PC-9 (cell line): ENCODE measurements around the gene PLXNA1. TPM values are rescaled to one million over a fixed set of nuclear protein-coding genes. Genes with fewer than 3 reads are reported as not detected.

Experiments used
- BruUV-seq: library from RNA; stranded (reverse); fragments of 400-500 nt; replicated peaks from 2 replicates; lab custom pipeline; 2021; lab: Mats Ljungman, UMichigan
- CTCF ChIA-PET: fragments of 300-600 bp; sonication (Branson Sonifier 250); formaldehyde crosslinking; loops from one replicate; lab custom pipeline; 2022; ENCODE audit warnings: antibody characterized with exemption; lab: Charles Lee
- POLR2A ChIA-PET: fragments of 300-600 bp; sonication (Branson Sonifier 250); formaldehyde crosslinking; loops from one replicate; lab custom pipeline; 2022; ENCODE audit warnings: antibody characterized with exemption; ENCODE audit not compliant: unreplicated experiment; lab: Charles Lee
- DNase-seq, 2 experiments: peaks; one replicate each; pipeline versions ENCODE4 v3.0.0 to v3.0.0-alpha.2; 2015 to 2022; ENCODE audit warnings: mixed read lengths in 1 of 2
- H2AFZ ChIP-seq: fragments of 200-600 bp; sonication (generic); 2 replicates; pipeline ENCODE4 v1.8.1; 2017; ENCODE audit warnings: antibody characterized with exemption
- H3F3A ChIP-seq: fragments of 200-600 bp; sonication (generic); 2 replicates; pipeline ENCODE4 v1.8.1; 2017; ENCODE audit warnings: antibody characterized with exemption, mild to moderate bottlenecking, low read depth; ENCODE audit not compliant: insufficient read depth
- H3K27ac ChIP-seq: fragments of 200-600 bp; sonication (generic); 2 replicates; pipeline ENCODE4 v1.6.1; 2016; ENCODE audit warnings: mixed run types
- H3K27me3 ChIP-seq: fragments of 200-600 bp; sonication (generic); 2 replicates; pipeline ENCODE4 v1.6.1; 2016; ENCODE audit warnings: low read depth, mixed run types; ENCODE audit not compliant: insufficient read depth
- H3K36me3 ChIP-seq: fragments of 200-600 bp; sonication (generic); 2 replicates; pipeline ENCODE4 v1.6.1; 2016; ENCODE audit warnings: low read depth, mixed run types
- H3K4me1 ChIP-seq: fragments of 200-600 bp; sonication (generic); replicated peaks from 2 replicates; pipeline ENCODE4 v1.6.1; 2016; ENCODE audit warnings: mixed run types; ENCODE audit not compliant: insufficient read depth
- H3K4me2 ChIP-seq: fragments of 200-600 bp; sonication (generic); 2 replicates; pipeline ENCODE4 v1.6.1; 2017; ENCODE audit warnings: mixed run types
- H3K4me3 ChIP-seq: fragments of 200-600 bp; sonication (generic); 2 replicates; pipeline ENCODE4 v1.6.1; 2016; ENCODE audit warnings: mixed run types
- H3K79me2 ChIP-seq: fragments of 200-600 bp; sonication (generic); 2 replicates; pipeline ENCODE4 v1.6.1; 2017; ENCODE audit warnings: low read depth, mixed run types
- H3K9me2 ChIP-seq: fragments of 200-600 bp; sonication (generic); 2 replicates; pipeline ENCODE4 v1.8.1; 2017; ENCODE audit warnings: mild to moderate bottlenecking; ENCODE audit not compliant: insufficient read depth
- H3K9me3 ChIP-seq: fragments of 200-600 bp; sonication (generic); 2 replicates; pipeline ENCODE4 v1.8.1; 2016; ENCODE audit warnings: low read depth; ENCODE audit not compliant: insufficient read depth
- H4K20me1 ChIP-seq: fragments of 200-600 bp; sonication (generic); 2 replicates; pipeline ENCODE4 v1.8.1; 2017; ENCODE audit not compliant: insufficient read depth
- EZH2 ChIP-seq: fragments of 200-600 bp; sonication (generic); IDR thresholded peaks from 2 replicates; pipeline ENCODE4 v1.8.0; 2017; ENCODE audit warnings: antibody characterized with exemption, low read depth
- intact Hi-C: fragments of 100-400 bp; cut with micrococcal nuclease; formaldehyde crosslinking; loops from one replicate; pipeline ENCODE4 v1.10.0; 2022; ENCODE audit not compliant: unreplicated experiment
- total RNA-seq: library from RNA; stranded (reverse); gene quantifications from 2 replicates; pipeline ENCODE4 v1.2.3, GENCODE V29; 2021
- TF ChIP-seq, protein P1 (sequence below): fragments of 200-600 bp; sonication (generic); conservative IDR thresholded peaks from 2 replicates; pipeline ENCODE4 v1.6.1; 2017; ENCODE audit warnings: mixed run types, antibody characterized with exemption, mild to moderate bottlenecking, moderate library complexity

Gene PLXNA1
- total RNA-seq, 1 experiment from 2014 or later = 88.2 TPM

DNA sequence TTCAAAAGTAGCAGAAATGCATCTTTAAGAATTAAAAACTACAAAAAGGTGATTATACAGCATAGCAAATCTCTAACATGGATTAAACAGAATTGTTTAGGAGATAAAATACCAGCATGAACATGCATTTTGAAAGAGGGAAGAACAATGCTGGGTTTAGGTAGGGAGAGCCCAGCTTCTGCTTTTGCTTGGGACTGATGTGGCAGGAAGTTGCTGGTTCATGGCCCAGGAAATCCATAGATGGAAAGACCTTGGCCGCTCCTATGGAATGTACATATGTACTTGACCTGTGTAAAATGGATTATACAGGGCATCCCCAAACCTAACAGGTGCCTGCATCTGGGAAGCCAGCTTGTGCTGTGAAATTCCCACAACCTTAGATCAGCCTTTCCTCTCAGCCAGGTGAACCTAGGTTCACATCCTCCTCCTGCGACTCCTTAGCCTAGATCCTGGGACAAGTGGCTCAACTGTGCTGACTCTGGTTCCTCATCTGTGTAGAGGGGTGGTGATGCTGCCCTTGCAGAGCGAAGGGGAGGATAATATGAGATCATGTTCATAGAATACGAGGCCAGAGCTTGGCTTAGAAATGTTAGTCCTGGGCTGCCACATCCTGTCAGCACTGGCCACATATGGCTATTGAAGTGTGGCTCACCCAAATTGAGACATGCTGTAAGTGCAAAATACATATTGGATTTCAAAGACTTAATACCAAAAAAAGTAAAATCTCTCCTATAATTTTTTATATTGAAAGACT, 47.0 kb upstream of the PLXNA1 start:
- Histone ChIP-seq H3K27ac (no peak overlapping the region), H3F3A (no peaks in the 10 kb centered on the region), H3K9me3 (no peaks in the 10 kb centered on the region), H3K4me3 (no peak overlapping the region), H3K27me3 (no peaks in the 10 kb centered on the region), H3K9me2 (no peaks in the 10 kb centered on the region), H4K20me1 (no peaks in the 10 kb centered on the region; the same call in 1 of the 2 replicates), H3K36me3 (no peaks in the 10 kb centered on the region), H3K4me2 (no peak overlapping the region), H3K79me2 (no peaks in the 10 kb centered on the region), H3K4me1 (peaks cover 10% of the 10 kb centered on the region), H2AFZ (no peak overlapping the region)
- POLR2A ChIA-PET = no interaction called here
- CTCF ChIA-PET = no interaction called here
- TF ChIP-seq EZH2 = no peak
- TF ChIP-seq, protein P1, sequence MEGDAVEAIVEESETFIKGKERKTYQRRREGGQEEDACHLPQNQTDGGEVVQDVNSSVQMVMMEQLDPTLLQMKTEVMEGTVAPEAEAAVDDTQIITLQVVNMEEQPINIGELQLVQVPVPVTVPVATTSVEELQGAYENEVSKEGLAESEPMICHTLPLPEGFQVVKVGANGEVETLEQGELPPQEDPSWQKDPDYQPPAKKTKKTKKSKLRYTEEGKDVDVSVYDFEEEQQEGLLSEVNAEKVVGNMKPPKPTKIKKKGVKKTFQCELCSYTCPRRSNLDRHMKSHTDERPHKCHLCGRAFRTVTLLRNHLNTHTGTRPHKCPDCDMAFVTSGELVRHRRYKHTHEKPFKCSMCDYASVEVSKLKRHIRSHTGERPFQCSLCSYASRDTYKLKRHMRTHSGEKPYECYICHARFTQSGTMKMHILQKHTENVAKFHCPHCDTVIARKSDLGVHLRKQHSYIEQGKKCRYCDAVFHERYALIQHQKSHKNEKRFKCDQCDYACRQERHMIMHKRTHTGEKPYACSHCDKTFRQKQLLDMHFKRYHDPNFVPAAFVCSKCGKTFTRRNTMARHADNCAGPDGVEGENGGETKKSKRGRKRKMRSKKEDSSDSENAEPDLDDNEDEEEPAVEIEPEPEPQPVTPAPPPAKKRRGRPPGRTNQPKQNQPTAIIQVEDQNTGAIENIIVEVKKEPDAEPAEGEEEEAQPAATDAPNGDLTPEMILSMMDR = no peak
- intact Hi-C loops = no loop called here
- BruUV-seq = no TSS peak
- DNase-seq = no peak

DNA sequence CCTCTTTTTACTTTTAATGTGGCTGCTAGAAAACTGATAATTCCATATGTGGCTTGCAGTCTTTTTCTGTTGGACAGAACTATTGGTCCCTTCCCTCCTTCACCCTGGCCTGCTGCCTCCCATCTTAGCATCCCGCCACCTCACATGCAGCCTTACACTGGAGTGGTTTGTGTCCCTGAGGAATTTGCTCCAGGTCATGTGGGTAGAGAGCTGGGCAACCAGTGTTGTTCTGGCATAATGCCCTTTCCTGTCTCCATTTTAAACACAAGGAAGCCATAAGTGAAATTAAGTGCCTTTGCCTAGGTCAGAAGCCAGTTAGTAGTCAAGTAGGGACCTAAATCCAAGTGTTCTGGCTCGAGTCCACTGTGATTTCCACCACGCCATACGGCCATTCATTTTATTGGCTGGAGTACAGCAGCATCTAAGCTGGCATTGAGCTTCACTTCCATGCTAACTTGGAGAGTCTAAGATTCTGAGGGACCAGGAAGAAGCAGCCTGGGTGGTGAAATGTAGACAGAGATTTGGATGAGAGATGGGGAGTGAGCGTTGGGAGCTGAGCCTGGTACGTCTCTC, 46.0 kb upstream of the PLXNA1 start:
- BruUV-seq = no TSS peak
- TF ChIP-seq, protein P1 = no peak
- TF ChIP-seq EZH2 = no peak
- ChIA-PET CTCF (no interaction called here), POLR2A (interaction anchor here (0.7 kb wide), 1 partner anchor 139 kb away, joined by 5 read pairs; no protein-coding TSS in a partner anchor)
- Histone ChIP-seq H3K4me3 (no peak overlapping the region), H3K9me2 (no peaks in the 10 kb centered on the region), H3F3A (no peaks in the 10 kb centered on the region), H3K4me2 (no peak overlapping the region), H3K79me2 (no peaks in the 10 kb centered on the region), H3K9me3 (no peaks in the 10 kb centered on the region), H2AFZ (no peak overlapping the region), H3K27ac (no peak overlapping the region), H3K4me1 (peaks cover 10% of the 10 kb centered on the region), H3K36me3 (no peaks in the 10 kb centered on the region), H4K20me1 (no peaks in the 10 kb centered on the region; the same call in 1 of the 2 replicates), H3K27me3 (no peaks in the 10 kb centered on the region)
- no peak for DNase-seq
- intact Hi-C loops = no loop called here

DNA sequence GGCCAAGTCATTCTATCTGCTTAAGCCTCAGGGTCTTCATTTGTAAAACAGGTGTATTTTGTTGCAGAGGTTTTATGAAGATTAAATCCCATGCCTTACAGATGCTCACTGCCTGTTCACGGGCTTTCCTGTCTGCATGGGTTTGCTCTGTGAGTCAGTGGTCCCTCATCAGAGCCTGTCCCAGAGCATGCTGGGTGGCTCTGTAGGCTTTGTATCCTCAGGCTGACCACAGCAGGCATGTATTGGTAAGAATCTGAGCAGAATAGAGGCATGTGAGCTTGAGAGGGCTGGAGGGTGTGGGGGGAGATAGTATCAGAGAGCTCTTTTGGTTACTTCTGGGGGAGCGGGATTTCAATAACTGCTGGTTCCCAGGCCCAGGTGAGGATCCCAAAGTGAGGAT, 45.4 kb upstream of the PLXNA1 start:
- Histone ChIP-seq H3K9me3 (no peaks in the 10 kb centered on the region), H3K36me3 (no peaks in the 10 kb centered on the region), H3K4me2 (no peak overlapping the region), H3F3A (no peaks in the 10 kb centered on the region), H3K4me1 (peaks cover 10% of the 10 kb centered on the region), H3K9me2 (no peaks in the 10 kb centered on the region), H3K4me3 (no peak overlapping the region), H3K27me3 (no peaks in the 10 kb centered on the region), H4K20me1 (no peaks in the 10 kb centered on the region; the same call in 1 of the 2 replicates), H3K27ac (no peak overlapping the region), H3K79me2 (no peaks in the 10 kb centered on the region), H2AFZ (no peak overlapping the region)
- POLR2A ChIA-PET = no interaction called here
- intact Hi-C loops = no loop called here
- BruUV-seq = no TSS peak
- DNase-seq = no peak
- TF ChIP-seq, protein P1 = no peak
- TF ChIP-seq EZH2 = no peak
- CTCF ChIA-PET = no interaction called here
